NCI-H1048 (cell line): Measurements from ENCODE around the gene HNRNPDL.
"Not testable (repeated sequence)": the region's sequence is repeated elsewhere in the genome, so short reads cannot be mapped to it uniquely, and the experiment has no call there.

Source experiments
- DNase-seq: peaks from one replicate; lab custom pipeline; 2025; lab: John Stamatoyannopoulos, UW

HNRNPDL gene

GRCh38 chr4:82430193-82430963 is at the start of gene HNRNPDL, which contains the start of gene ENOPH1:
Gene HNRNPDL, minus strand, starts transcription at chr4:82430462. Its CDS starts 772 bp downstream, at chr4:82429690.
Gene ENOPH1, plus strand, starts transcription at chr4:82430590. Its CDS starts 240 bp downstream, at chr4:82430830.
- peak; percentile 95 for DNase-seq

- no peak for DNase-seq
Observed at GRCh38 chr4:82479562-82479961, 49.3 kb upstream of the HNRNPDL start.

DNA sequence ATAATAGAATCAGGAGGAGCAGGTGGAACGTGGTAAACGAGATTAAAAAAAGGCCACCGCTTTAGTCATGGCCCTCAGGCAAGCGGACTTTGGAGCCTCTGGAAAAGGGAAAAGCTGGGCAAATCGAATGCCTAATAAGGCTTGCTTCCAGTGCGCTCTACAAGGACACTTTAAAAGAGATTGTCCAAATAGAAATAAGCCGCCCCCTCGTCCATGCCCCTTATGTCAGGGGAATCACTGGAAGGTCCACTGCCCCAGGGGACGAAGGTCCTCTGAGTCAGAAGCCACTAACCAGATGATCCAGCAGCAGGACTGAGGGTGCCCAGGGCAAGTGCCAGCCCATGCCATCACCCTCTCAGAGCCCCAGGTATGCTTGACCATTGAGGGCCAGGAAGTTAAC is 47.2 kb upstream of the HNRNPDL start:
- DNase-seq, result not testable (repeated sequence)

GRCh38 chr4:82475931-82476330 is 45.7 kb upstream of the HNRNPDL start:
- not testable (repeated sequence) for DNase-seq

DNA sequence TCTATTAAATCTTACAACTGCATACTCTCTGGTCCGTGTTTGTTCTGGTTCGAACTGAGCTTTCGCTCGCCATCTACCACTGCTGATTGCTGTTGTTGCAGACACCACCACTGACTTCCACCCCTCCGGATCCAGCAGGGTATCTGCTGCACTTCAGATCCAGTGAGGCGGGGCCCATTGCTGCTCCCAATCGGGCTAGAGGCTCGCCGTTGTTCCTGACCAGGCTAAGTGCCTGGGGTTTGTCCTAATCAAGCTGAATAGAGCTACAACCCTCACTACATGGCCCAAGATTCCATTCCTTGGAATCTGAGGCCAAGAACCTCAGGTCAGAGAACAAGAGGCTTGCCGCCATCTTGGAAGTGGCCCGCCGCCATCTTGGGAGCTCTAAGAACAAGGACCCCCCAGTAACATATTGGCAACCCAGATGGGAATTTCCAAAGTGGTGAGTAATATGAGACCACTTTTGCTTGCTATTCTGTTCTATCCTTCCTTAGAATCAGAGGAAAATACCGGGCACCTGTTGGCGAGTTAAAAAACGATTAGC is 43.4 kb upstream of the HNRNPDL start:
- DNase-seq, result no peak

DNA sequence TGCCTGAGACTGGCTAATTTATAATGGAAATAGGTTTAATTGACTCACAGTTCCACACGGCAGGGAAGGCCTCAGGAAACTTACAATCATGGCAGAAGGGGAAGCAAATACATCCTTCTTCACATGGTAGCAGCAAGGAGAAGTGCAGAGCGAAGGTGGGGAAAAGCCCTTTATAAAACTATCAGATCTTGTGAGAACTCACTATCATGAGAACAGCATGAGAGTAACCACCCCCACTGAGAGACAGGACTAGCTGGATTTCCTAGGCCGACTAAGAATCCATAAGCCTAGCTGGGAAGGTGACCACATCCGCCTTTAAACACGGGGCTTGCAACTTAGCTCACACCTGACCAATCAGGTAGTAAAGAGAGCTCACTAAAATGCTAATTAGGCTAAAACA is 42.8 kb upstream of the HNRNPDL start:
- not testable (repeated sequence) for DNase-seq

GRCh38 chr4:82469791-82470345 is 39.6 kb upstream of the HNRNPDL start:
- DNase-seq, result no peak

GRCh38 chr4:82467471-82467870 is 37.2 kb upstream of the HNRNPDL start:
- no peak for DNase-seq

- no peak for DNase-seq
Observed at GRCh38 chr4:82463221-82463620, 33.0 kb upstream of the HNRNPDL start.

DNA sequence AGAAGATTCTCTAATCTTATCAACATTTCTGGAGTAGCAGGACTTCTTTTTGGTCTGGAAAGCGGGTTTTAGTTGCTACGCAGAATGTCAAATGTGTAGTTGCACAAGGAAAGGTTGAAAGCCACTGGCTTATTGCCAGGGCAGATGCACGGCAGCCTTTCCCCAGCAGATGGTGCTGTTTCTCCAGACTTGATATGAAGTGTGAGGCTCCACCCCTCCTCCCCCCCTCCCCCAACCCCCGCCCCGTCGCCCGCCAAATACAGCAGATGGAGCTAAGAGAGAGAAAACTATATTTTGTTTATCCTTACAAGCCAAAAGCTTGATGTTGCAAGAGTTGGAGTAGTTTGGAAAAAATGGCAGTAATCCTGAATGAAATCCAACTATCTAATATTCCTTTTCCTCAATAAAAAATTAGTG is 32.2 kb upstream of the HNRNPDL start:
- peak; percentile 56 for DNase-seq

DNA sequence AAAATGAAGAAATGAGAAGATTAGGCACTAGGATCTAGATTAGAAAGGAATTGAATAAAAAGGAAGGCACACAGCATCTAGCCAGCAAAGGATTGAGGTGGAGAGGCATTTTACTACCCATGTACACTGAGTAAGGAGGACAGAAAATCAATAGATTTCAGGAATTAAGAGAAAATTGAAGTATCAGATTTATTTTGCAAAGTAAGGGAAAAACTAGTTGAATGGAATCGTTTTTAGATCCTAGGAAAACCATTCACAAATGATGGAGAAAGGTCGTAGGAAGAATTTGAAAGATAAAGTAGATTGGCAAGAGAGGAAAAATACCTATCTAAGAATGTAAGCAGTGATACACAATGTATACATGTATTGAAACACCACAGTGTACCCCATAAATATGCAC is 31.4 kb upstream of the HNRNPDL start:
- no peak for DNase-seq

- DNase-seq, result no peak
Observed at GRCh38 chr4:82458729-82459128, 28.5 kb upstream of the HNRNPDL start.

DNA sequence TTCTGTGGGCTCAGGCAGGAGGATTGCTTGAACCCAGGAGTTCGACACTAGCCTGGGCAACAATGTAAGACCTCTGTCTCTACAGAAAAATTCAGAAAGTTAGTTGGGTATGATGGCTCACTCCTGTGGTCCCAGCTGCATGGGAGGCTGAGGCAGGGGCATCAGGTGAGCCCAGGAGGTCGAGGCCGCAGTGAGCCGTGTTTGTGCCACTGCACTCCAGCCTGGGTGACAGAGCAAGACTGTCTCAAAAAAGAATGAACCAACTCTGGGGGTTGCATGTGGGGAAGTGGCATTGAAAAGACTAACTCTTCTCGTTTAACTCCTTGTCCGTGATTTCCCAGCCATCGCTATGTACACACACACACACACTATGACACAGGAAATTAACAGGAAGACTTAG is 27.0 kb upstream of the HNRNPDL start:
- DNase-seq, result no peak

- no peak for DNase-seq
Observed at GRCh38 chr4:82452026-82452425, 21.8 kb upstream of the HNRNPDL start.

DNA sequence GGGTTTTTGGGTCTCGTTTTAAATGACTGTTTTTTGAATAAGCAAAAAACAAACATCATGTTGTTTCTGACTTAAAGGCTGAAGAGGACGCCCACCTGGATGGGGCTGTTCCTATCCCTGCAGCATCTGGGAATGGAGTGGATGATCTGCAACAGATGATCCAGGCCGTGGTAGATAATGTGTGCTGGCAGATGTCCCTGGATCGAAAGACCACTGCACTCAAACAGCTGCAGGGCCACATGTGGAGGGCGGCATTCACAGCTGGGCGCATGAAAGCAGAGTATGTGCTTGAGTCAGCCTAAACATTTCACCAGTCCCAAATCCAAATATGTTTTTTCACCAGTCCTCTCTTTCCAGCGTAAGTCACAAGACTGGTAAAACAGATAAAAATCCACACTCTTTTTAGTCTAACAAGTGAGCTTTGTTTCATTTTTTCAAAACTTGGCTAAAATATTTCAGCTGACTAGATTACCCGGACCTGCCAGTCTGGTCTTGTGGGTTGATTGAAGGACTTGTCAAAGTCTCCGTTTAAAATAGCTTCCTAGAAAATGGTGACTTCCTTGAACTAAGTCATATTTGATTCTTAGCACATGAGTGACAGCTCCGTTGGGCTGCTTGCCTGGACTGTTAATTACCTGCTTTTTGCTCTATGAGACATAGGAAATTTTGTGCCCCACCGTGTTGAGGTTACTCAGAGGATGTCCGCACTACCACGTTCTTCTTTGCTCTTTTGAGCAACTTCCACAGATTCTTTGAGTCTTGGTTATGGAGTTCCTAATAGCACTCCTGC is 20.9 kb upstream of the HNRNPDL start:
- DNase-seq, result no peak

DNA sequence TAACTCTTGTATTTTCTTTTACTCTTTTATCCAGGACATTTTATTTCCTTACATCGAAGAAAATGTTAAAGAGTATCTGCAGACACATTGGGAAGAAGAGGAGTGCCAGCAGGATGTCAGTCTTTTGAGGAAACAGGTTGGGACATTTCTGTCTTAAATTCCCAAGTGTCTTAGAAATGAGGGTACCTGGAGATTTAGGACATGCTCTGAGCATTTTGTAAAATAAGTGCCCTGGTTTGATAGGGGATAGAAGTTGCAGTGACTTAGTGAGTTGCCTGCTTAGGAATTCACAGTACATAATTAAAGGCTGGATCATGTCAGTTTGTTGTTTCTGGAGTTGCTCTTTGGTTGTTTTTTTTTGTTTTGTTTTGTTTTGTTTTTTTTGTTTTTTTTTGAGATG is 17.6 kb upstream of the HNRNPDL start:
- no peak for DNase-seq

GRCh38 chr4:82439088-82439487 is 8.8 kb upstream of the HNRNPDL start:
- no peak for DNase-seq

DNA sequence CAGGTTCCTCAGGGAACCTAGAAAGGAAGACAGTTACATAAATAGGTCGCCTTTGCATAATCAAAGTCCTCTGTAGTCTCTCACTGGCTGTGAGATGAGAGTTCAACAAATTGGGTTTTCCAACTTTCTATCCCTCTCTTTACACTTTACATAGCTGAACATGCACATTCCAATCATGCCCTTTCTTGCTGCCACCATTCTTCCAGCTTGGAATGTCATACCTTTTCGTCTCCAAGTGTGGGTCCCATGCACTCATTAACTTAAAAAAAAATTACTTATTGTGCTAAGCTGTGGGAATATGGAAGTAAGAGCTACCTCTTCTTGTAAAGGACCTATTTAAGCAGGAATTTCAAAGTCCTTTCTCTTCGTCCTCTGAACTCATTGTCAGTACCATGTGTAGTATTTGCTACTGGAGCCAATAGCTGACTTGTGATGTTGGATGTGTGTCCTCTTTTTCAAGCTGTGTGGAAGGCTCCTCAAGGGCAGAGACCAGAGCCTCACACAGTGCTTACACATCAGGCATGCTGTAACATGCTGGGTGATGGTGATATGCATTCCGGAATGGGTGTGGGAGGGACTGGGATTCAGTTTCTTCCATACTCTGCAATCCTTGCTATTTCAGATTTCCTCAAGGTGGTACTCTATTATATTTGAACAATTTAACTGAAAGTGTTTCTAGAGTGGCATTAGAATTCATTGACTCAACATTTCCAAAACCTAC is 7.2 kb upstream of the HNRNPDL start:
- no peak for DNase-seq

DNA sequence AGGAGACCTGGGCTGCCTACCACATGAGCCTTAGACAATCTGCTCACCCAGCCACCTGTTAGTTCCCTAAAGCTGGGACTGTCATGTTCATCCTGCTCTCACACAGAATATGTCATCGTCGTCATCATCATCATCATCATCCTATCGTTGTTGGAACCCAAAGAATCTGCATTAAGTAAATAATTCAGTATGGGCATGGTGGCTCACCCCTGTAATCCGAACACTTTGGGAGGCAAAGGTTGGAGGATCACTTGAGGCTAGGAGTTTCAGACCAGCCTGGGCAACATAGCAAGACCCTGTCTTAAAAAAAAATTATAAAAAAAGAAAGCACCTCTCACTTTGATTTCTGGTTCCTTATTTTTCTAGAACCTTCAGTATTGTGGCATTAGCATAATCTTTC is 6.5 kb upstream of the HNRNPDL start:
- no peak for DNase-seq

GRCh38 chr4:82436130-82436529 is 5.9 kb upstream of the HNRNPDL start:
- no peak for DNase-seq

- DNase-seq, result no peak
Observed at GRCh38 chr4:82434949-82435348, 4.7 kb upstream of the HNRNPDL start.

DNA sequence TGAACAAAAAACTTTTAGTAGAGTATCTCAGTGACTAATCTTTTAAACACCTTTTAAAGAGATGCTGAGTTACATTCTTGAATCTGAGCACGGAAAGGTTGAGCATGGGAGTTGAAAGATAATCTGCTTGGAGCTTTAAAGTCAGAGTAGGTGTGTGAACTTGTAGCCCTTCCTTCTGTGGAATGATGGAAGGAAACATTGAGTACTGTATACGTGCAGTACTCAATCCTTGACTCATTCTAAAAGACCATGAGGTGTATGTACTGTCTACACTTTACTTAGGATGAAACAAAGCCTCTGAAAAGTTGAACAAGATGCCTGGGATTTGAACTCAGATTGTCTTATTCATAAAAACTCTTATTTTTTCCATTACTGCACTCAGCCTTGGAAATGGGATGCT is 3.5 kb upstream of the HNRNPDL start:
- DNase-seq, result no peak
